ENCODE data around the gene FGR.

Gene FGR

GRCh38 chr1:27601771-27602461 is 33.1 kb downstream of the FGR start:
- in situ Hi-C loops (cut with HindIII; ENCODE audit: low sequenced_read_pairs) = no loop called here

DNA sequence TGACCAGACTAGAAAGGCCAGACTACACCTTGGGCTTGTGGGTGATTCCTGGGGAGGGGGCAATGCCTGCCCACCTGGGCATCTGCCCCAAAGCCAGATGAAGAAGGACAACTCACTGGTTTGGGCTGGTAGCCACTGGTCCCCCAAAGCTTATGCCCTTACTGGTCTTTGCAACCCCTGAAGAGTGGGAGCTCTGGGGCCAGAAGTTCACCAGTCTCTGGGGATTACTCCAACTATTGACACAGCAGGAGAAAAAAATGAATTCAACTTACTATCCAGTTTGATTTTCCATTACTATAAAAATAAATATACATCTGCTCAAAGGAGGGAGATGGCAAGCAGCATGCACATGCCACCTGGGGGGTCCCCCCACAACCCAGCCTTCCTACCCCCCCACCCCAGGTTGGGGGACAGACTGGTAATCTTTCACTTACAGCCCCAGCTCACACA is 33.6 kb downstream of the FGR start:
- in situ Hi-C loops (cut with HindIII; ENCODE audit: low sequenced_read_pairs) = no loop called here

GRCh38 chr1:27600498-27601175 is 34.3 kb downstream of the FGR start:
- in situ Hi-C loops (cut with HindIII; ENCODE audit: low sequenced_read_pairs) = no loop called here

GRCh38 chr1:27599605-27600497 is 35.1 kb downstream of the FGR start:
- in situ Hi-C loops (cut with HindIII; ENCODE audit: low sequenced_read_pairs) = loop anchor here (25.0 kb wide), 1 partner anchor 188 kb away; no protein-coding TSS in a partner anchor

DNA sequence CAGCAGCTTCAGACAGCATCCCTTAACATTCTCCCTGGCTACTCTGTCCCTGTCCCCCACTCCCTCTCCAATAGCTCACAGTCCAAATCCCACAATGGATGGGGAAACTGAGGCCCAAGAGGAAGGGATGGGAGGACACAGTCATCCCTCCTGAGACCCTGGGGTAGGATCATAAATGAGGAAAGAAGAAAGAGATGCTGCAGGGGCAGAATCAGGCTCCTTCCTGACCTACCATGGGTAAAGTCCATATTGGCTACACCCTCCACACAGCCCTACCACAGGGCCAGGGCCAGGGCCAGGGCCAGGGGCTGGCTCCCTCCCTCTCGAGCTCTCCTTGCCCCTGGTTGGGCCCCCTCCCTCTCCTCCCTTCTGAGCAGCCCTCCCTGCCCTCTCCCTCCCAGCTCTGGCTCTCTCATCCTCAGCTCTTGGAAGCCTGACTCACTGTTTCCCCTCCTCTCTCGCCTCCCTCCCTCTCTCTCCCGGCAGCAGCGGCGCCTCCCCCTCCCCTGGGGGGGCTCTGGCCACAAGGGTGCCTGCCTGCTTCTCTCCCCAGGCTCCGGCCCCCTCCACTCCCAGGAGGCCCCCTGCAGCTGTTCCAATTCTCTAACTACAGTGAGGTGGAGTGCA is 36.0 kb downstream of the FGR start:
- in situ Hi-C loops (cut with HindIII; ENCODE audit: low sequenced_read_pairs) = loop anchor here (25.0 kb wide), 1 partner anchor 187 kb away; no protein-coding TSS in a partner anchor

DNA sequence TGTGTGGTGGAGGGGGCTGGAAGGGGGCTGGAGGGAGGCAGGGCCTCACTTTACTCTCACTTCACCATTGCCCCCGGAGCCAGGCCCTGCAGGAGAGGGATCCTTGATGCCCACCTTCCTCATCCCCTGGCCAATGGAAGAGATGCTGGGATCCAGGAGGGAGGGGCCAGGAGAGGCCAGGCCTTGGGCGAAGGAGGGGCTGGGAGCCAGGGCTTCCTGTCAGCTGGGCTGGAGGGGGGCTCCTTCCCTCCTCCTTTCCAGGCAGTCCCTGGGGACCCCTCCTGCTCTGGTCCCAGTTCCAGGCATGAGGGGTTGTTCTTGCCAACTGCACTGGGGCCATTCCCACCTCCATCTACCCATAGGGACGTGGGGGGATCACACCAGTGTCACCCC is 36.7 kb downstream of the FGR start:
- in situ Hi-C loops (cut with HindIII; ENCODE audit: low sequenced_read_pairs) = loop anchor here (25.0 kb wide), 1 partner anchor 186 kb away; no protein-coding TSS in a partner anchor

GRCh38 chr1:27597516-27598294 is 37.3 kb downstream of the FGR start:
- in situ Hi-C loops (cut with HindIII; ENCODE audit: low sequenced_read_pairs) = loop anchor here (25.0 kb wide), 1 partner anchor 185 kb away; no protein-coding TSS in a partner anchor

GRCh38 chr1:27596986-27597385 is 38.0 kb downstream of the FGR start:
- in situ Hi-C loops (cut with HindIII; ENCODE audit: low sequenced_read_pairs) = loop anchor here (25.0 kb wide), 1 partner anchor 185 kb away; no protein-coding TSS in a partner anchor

- in situ Hi-C loops (cut with HindIII; ENCODE audit: low sequenced_read_pairs) = loop anchor here (25.0 kb wide), 1 partner anchor 184 kb away; no protein-coding TSS in a partner anchor
Measured at GRCh38 chr1:27596261-27596660, 38.7 kb downstream of the FGR start.

- in situ Hi-C loops (cut with HindIII; ENCODE audit: low sequenced_read_pairs) = loop anchor here (25.0 kb wide), 1 partner anchor 183 kb away; no protein-coding TSS in a partner anchor
Measured at GRCh38 chr1:27595597-27595996, 39.4 kb downstream of the FGR start.

- in situ Hi-C loops (cut with HindIII; ENCODE audit: low sequenced_read_pairs) = loop anchor here (25.0 kb wide), 1 partner anchor 183 kb away; no protein-coding TSS in a partner anchor
Measured at GRCh38 chr1:27594564-27595510, 40.1 kb downstream of the FGR start.

GRCh38 chr1:27593678-27594563 is 41.1 kb downstream of the FGR start:
- in situ Hi-C loops (cut with HindIII; ENCODE audit: low sequenced_read_pairs) = loop anchor here (25.0 kb wide), 1 partner anchor 182 kb away; no protein-coding TSS in a partner anchor

DNA sequence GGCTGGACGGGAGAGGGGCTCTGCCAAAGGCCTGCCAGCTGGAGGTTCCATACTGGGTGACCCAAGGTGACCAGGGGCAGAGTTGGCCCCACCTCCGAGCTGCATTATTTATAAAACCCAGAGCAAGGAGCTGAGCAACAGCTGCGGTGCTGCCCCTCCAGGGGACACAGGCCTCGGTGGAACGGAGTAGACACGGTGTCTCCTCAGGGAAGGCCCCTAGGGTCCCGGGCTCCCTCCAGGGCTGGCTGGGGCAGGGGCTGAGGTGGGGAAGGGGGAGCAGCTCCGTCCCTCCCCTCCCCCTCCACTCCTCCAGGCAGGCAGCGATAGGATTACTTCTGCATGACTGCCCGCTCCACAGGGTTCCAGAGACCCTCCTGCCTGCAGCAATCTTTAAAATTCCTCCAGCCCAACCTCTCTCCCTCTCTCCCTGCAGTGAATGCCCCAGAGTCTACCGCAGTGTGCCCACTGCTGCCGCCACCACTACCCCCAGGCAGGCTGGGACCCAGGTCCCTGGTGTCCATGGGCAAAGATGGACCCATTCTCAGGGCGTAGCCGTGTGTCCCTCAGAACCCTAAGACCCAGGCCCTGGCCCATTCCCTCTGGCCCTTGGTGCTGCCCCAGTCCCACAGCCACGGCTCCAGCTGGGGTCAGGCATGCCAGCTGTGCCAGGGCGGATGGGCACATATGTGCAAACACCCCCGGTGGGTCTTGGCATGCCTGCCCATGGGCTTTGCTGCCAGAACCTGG is 41.9 kb downstream of the FGR start:
- in situ Hi-C loops (cut with HindIII; ENCODE audit: low sequenced_read_pairs) = loop anchor here (25.0 kb wide), 1 partner anchor 181 kb away; no protein-coding TSS in a partner anchor

GRCh38 chr1:27592232-27592930 is 42.6 kb downstream of the FGR start:
- in situ Hi-C loops (cut with HindIII; ENCODE audit: low sequenced_read_pairs) = loop anchor here (25.0 kb wide), 1 partner anchor 180 kb away; no protein-coding TSS in a partner anchor

GRCh38 chr1:27591622-27592021 is 43.4 kb downstream of the FGR start:
- in situ Hi-C loops (cut with HindIII; ENCODE audit: low sequenced_read_pairs) = loop anchor here (25.0 kb wide), 1 partner anchor 179 kb away; no protein-coding TSS in a partner anchor

All from DLD1 (cell line).